ENCODE results near the gene ZCCHC24. TPM values are rescaled to one million over a fixed set of nuclear protein-coding genes. Genes with fewer than 3 reads are reported as not detected.

ZCCHC24 gene
- total RNA-seq, 3 donors from 2014 or later = 5.6 to 125 (median 22.8) TPM

DNA sequence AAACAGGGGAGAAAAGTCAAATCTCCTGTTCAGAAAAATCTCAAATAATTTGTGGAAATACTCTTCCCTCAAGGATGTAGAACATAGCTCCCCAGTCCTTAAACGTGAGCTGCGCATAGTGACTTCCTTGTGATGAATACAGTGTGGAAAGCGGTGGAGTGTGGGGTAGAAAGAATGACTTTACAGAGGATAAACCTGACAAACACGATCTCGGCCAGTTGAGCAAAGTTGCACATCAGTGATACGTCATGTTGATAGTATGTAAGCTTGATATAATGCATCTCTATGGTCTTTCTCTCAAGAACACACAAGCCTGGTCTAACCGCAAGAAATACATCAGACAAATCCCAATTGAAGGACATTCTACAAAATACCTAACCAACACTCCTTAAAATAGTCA, 32.0 kb upstream of the ZCCHC24 start:
- DNase-seq (no peak), ATAC-seq (no peak)
- TF ChIP-seq, protein P1, sequence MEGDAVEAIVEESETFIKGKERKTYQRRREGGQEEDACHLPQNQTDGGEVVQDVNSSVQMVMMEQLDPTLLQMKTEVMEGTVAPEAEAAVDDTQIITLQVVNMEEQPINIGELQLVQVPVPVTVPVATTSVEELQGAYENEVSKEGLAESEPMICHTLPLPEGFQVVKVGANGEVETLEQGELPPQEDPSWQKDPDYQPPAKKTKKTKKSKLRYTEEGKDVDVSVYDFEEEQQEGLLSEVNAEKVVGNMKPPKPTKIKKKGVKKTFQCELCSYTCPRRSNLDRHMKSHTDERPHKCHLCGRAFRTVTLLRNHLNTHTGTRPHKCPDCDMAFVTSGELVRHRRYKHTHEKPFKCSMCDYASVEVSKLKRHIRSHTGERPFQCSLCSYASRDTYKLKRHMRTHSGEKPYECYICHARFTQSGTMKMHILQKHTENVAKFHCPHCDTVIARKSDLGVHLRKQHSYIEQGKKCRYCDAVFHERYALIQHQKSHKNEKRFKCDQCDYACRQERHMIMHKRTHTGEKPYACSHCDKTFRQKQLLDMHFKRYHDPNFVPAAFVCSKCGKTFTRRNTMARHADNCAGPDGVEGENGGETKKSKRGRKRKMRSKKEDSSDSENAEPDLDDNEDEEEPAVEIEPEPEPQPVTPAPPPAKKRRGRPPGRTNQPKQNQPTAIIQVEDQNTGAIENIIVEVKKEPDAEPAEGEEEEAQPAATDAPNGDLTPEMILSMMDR (IDR thresholded peaks at IDR 0.05) = no peak
- Histone ChIP-seq H3K4me1 (ENCODE audit: low read depth) (no peaks in the 10 kb centered on the region), H3K36me3 (ENCODE audit: low read depth) (no peaks in the 10 kb centered on the region), H3K4me3 (no peak overlapping the region), H3K9me3 (no peaks in the 10 kb centered on the region)
- intact Hi-C loops (cut with DNase I, micrococcal nuclease) = no loop called here

DNA sequence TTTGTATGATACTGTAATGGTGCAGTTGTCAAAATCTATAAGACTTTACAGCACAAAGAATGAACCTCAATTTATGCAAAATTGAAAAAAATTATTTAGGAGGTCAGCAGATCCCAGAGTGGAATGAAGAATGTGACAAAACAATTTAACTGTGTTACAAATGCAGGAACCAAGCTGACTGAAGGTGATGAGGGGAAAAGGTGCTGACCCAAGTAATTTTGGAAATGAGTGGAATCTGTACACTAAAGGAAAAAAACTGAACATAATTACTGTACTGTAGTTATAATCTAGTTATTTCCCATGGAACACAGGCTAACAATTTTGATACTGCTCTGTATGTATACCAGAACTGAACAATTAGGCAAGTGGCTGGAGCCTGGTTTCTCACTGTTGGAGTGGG, 31.2 kb upstream of the ZCCHC24 start:
- TF ChIP-seq, protein P1 (IDR thresholded peaks at IDR 0.05) = no peak
- Histone ChIP-seq H3K36me3 (ENCODE audit: low read depth) (no peaks in the 10 kb centered on the region), H3K4me1 (ENCODE audit: low read depth) (no peaks in the 10 kb centered on the region), H3K9me3 (no peaks in the 10 kb centered on the region), H3K4me3 (no peak overlapping the region)
- DNase-seq (no peak), ATAC-seq (no peak)
- intact Hi-C loops (cut with DNase I, micrococcal nuclease) = no loop called here

DNA sequence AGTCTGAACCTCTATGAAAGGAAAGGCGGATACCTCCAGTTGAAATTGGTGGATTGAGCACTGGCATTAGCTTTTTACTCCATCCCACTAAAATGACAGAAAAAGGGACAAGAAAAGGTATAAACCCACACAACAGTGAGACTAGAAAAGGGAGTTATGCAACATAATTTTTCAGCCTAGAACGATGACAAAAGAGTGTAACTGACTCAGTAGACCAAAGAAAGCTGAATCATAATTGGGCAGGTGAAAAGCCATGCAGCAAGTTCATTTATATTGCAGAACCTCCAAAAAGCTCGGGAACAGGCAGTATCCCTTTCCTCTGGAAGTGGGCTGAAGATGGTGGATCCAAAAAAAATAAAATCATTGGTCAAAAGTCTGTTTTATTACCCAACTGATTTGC, 30.5 kb upstream of the ZCCHC24 start:
- Histone ChIP-seq H3K4me3 (no peak overlapping the region), H3K4me1 (ENCODE audit: low read depth) (no peaks in the 10 kb centered on the region), H3K9me3 (no peaks in the 10 kb centered on the region), H3K36me3 (ENCODE audit: low read depth) (no peaks in the 10 kb centered on the region)
- intact Hi-C loops (cut with DNase I, micrococcal nuclease) = no loop called here
- ATAC-seq (no peak), DNase-seq (no peak)
- TF ChIP-seq, protein P1 (IDR thresholded peaks at IDR 0.05) = no peak

DNA sequence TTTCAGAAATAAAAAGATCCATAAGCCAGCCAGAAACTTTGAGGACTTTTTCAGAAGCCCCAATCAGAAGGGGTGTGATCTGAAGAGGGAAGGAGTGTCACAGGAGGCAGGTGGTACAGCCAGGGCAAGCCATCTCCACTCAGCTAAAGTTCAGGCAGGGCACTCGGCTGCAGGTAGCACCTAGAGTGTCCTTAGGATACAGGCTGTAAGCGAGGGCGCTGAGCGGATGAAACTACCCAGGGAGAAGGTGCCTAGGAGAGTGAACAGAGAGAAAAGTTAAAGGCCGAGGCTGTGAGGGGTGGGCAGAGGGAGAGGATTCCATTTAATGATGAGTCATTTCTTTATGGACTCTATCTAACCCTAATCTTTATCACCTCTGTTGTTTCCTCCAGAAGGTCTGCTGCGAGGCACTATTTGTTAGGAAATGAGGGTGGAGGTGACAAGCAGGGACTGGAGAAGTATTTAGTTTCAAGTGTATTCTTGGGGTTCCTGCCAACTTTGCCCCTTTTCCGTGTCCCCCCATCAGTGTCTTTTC, 29.8 kb upstream of the ZCCHC24 start:
- H3K9me3 ChIP-seq = no peaks in the 10 kb centered on the region
- TF ChIP-seq, protein P1 (IDR thresholded peaks at IDR 0.05) = no peak
- H3K36me3 ChIP-seq (ENCODE audit: low read depth) = no peaks in the 10 kb centered on the region
- no peak for DNase-seq
- intact Hi-C loops (cut with DNase I, micrococcal nuclease) = no loop called here
- no peaks in the 10 kb centered on the region for H3K4me1 ChIP-seq (ENCODE audit: low read depth)
- H3K4me3 ChIP-seq = no peak overlapping the region
- no peak for ATAC-seq

DNA sequence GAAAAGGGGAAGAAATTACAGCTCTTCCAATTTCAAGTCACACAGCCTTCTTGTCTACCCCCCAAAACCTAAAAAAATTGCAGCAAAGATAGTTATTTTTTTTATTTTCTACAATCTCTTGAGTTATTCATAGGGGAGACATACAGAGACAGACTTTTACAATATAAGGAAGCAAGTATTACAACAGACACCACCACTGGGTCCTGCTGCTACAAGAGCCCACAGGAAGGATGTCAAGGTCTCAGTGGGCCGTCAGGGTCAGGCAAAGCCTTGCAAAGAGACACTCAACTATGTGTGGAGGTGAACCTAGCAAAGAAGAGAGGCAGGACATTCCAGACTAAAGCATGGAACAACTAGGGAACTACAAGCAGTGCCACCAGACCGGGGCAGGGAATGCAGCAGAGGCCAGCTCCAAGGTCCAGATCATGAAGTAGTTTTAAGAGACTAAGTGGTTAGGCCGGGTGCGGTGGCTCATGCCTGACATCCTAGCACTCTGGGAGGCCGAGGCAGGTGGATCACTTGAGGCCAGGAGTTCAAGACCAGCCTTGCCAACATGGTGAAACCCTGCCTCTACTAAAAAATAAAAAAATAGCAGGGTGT, 28.2 kb upstream of the ZCCHC24 start:
- intact Hi-C loops (cut with DNase I, micrococcal nuclease) = no loop called here
- Histone ChIP-seq H3K4me1 (ENCODE audit: low read depth) (peaks cover 3% of the 10 kb centered on the region), H3K36me3 (ENCODE audit: low read depth) (no peaks in the 10 kb centered on the region), H3K9me3 (no peaks in the 10 kb centered on the region), H3K4me3 (no peak overlapping the region)
- DNase-seq (no peak), ATAC-seq (no peak)
- TF ChIP-seq, protein P1 (IDR thresholded peaks at IDR 0.05) = no peak
